GM23248 (cell line): ENCODE measurements around the gene NUDT15.

Experiments
- EZH2 ChIP-seq: fragments of 200-600 bp; sonication (generic); IDR thresholded peaks from 2 replicates; pipeline ENCODE4 v1.6.1; 2018; ENCODE audit warnings: antibody characterized with exemption, mild to moderate bottlenecking; ENCODE audit not compliant: insufficient read depth, poor library complexity, severe bottlenecking
- EZH2phosphoT487 ChIP-seq: fragments of 200-600 bp; sonication (generic); IDR thresholded peaks from 2 replicates; pipeline ENCODE4 v1.6.1; 2018; ENCODE audit warnings: antibody characterized with exemption, moderate library complexity, mild to moderate bottlenecking, low read depth; ENCODE audit not compliant: insufficient read depth

GRCh38 chr13:48074006-48074405 is 36.5 kb downstream of the NUDT15 start:
- TF ChIP-seq EZH2, result no peak
- TF ChIP-seq EZH2phosphoT487, result no peak
